Urinary bladder (tissue), 4 donors: Measurements from ENCODE around the gene NR1I3. TPM values are rescaled to one million over a fixed set of nuclear protein-coding genes. Genes with fewer than 3 reads are reported as not detected.

Experiments
- DNase-seq: peaks from one replicate; pipeline ENCODE4 v3.0.0-alpha.2; 2015; ENCODE audit errors: extremely low spot score
- H3K27ac ChIP-seq: one replicate; pipeline ENCODE4 v1.5.1; 2013; ENCODE audit warnings: low read depth, mild to moderate bottlenecking, moderate library complexity
- H3K36me3 ChIP-seq: one replicate; pipeline ENCODE4 v1.6.1; 2013; ENCODE audit warnings: mild to moderate bottlenecking, moderate library complexity; ENCODE audit not compliant: insufficient read depth
- H3K4me1 ChIP-seq: one replicate; pipeline ENCODE4 v1.6.1; 2013; ENCODE audit warnings: mild to moderate bottlenecking, moderate library complexity; ENCODE audit not compliant: insufficient read depth
- H3K4me3 ChIP-seq: one replicate; pipeline ENCODE4 v1.5.1; 2013; ENCODE audit warnings: low read depth, low read length
- WGBS: extraction: QIAGEN DNeasy Blood & Tissue Kit; methylation state at CpG from one replicate; pipeline ENCODE4 v1.1.7; 2013; 5-methylcytosine and 5-hydroxymethylcytosine counted together
- polyA plus RNA-seq: library from polyadenylated mRNA; stranded (reverse); fragments of 200-250 nt; gene quantifications from one replicate; pipeline ENCODE4 v1.2.3, GENCODE V29; 2013
- total RNA-seq: library from RNA; depleted of rRNA; stranded (reverse); fragments of >200 nt; gene quantifications from one replicate; pipeline ENCODE4 v1.2.3, GENCODE V29; 2014
- donor health status: healthy with polysubstance abuse.
- donor health status: healthy.

Gene NR1I3
- total and polyA plus RNA-seq, 2 donors, result 0.27 TPM; not detected in 1

- 66% methylated on average over 5 of the region's 5 CpGs for WGBS
- H3K4me1 ChIP-seq, result peaks cover 2% of the 10 kb centered on the region
- H3K36me3 ChIP-seq, result no peaks in the 10 kb centered on the region
- no peak overlapping the region for H3K4me3 ChIP-seq
- peak overlapping the region; percentile 90 for H3K27ac ChIP-seq
- no peak for DNase-seq
Measured at GRCh38 chr1:161200421-161200991, 37.5 kb downstream of the NR1I3 start.

- no peak overlapping the region for H3K4me3 ChIP-seq
- no peak for DNase-seq
Measured at GRCh38 chr1:161199506-161200139, 38.4 kb downstream of the NR1I3 start.

GRCh38 chr1:161198897-161199431, 39.0 kb downstream of the NR1I3 start, which contains the start of gene ADAMTS4:
Gene ADAMTS4 (minus strand): TSS chr1:161199054. CDS start chr1:161198627, 427 bp downstream.
- peak; percentile 65 for DNase-seq
- Histone ChIP-seq H3K4me3 (peak within 1 kb of the TSS; percentile 6), H3K36me3 (no peaks in the 10 kb centered on the region), H3K4me1 (peaks cover 2% of the 10 kb centered on the region), H3K27ac (peak within 1 kb of the TSS; percentile 55)
- 16% methylated on average over 11 of the region's 11 CpGs for WGBS

More at GRCh38 chr1:161199506-161200139, 38.4 kb downstream of the NR1I3 start:
- 44% methylated on average over 5 of the region's 5 CpGs for WGBS
- Histone ChIP-seq H3K27ac (peak overlapping the region; percentile 55), H3K36me3 (no peaks in the 10 kb centered on the region), H3K4me1 (peaks cover 2% of the 10 kb centered on the region)

GRCh38 chr1:161198194-161198896, 39.7 kb downstream of the NR1I3 start:
- WGBS, result 16% methylated on average over 20 of the region's 20 CpGs
- H3K4me3 ChIP-seq, result peak overlapping the region; percentile 6
- no peak for DNase-seq

GRCh38 chr1:161197560-161198193, 40.3 kb downstream of the NR1I3 start:
- no peak for DNase-seq
- Histone ChIP-seq H3K4me1 (no peaks in the 10 kb centered on the region), H3K36me3 (no peaks in the 10 kb centered on the region), H3K4me3 (peak overlapping the region; percentile 6), H3K27ac (peak overlapping the region; percentile 32)
- 44% methylated on average over 11 of the region's 11 CpGs for WGBS

More at GRCh38 chr1:161198194-161198896, 39.7 kb downstream of the NR1I3 start:
- Histone ChIP-seq H3K36me3 (no peaks in the 10 kb centered on the region), H3K4me1 (no peaks in the 10 kb centered on the region), H3K27ac (no peak overlapping the region)

- H3K27ac ChIP-seq, result peak overlapping the region; percentile 69
Measured at GRCh38 chr1:161196521-161197451, 41.2 kb downstream of the NR1I3 start.

GRCh38 chr1:161196111-161196510, 41.9 kb downstream of the NR1I3 start:
- WGBS, result 93% methylated on average over 7 of the region's 7 CpGs
- Histone ChIP-seq H3K4me1 (no peaks in the 10 kb centered on the region), H3K36me3 (no peaks in the 10 kb centered on the region), H3K4me3 (no peak overlapping the region), H3K27ac (no peak overlapping the region)
- DNase-seq, result no peak

More at GRCh38 chr1:161196521-161197451, 41.2 kb downstream of the NR1I3 start:
- Histone ChIP-seq H3K36me3 (no peaks in the 10 kb centered on the region), H3K4me3 (no peak overlapping the region), H3K4me1 (no peaks in the 10 kb centered on the region)
- 48% methylated on average over 27 of the region's 27 CpGs for WGBS
- DNase-seq, result no peak

- Histone ChIP-seq H3K4me3 (no peak overlapping the region), H3K4me1 (no peaks in the 10 kb centered on the region), H3K27ac (no peak overlapping the region), H3K36me3 (no peaks in the 10 kb centered on the region)
- no peak for DNase-seq
- WGBS, result 83% methylated on average over 4 of the region's 4 CpGs
Measured at GRCh38 chr1:161195171-161195570, 42.8 kb downstream of the NR1I3 start.

GRCh38 chr1:161193561-161194235, 44.3 kb downstream of the NR1I3 start:
- no peak for DNase-seq
- H3K4me1 ChIP-seq, result no peaks in the 10 kb centered on the region
- no peak overlapping the region for H3K4me3 ChIP-seq
- WGBS, result 78% methylated on average over 21 of the region's 21 CpGs
- no peak overlapping the region for H3K27ac ChIP-seq
- H3K36me3 ChIP-seq, result no peaks in the 10 kb centered on the region

GRCh38 chr1:161192476-161193465, 45.2 kb downstream of the NR1I3 start:
- no peaks in the 10 kb centered on the region for H3K36me3 ChIP-seq
- no peak for DNase-seq
- WGBS, result 57% methylated on average over 15 of the region's 15 CpGs
- no peak overlapping the region for H3K4me3 ChIP-seq
- no peak overlapping the region for H3K27ac ChIP-seq
- no peaks in the 10 kb centered on the region for H3K4me1 ChIP-seq

GRCh38 chr1:161191971-161192370, 46.0 kb downstream of the NR1I3 start:
- Histone ChIP-seq H3K4me3 (no peak overlapping the region), H3K27ac (no peak overlapping the region), H3K4me1 (no peaks in the 10 kb centered on the region), H3K36me3 (no peaks in the 10 kb centered on the region)
- 78% methylated on average over 8 of the region's 8 CpGs for WGBS
- DNase-seq, result no peak
